GM18498 (cell line): ENCODE results near the gene MVD.

ENCODE experiments used
- ATAC-seq: cut with Tn5 transposase; IDR thresholded peaks from one replicate; pipeline ENCODE4 v1.9.1; 2021; ENCODE audit warnings: mild to moderate bottlenecking, moderate library complexity; ENCODE audit not compliant: unreplicated experiment

Gene MVD

GRCh38 chr16:88697116-88697830 is 34.4 kb upstream of the MVD start:
- ATAC-seq, result no peak

GRCh38 chr16:88696441-88696840 is 33.5 kb upstream of the MVD start:
- ATAC-seq, result no peak

- no peak for ATAC-seq
These were observed 32.9 kb upstream of the MVD start for GRCh38 chr16:88695753-88696152.

GRCh38 chr16:88695218-88695617 is 32.3 kb upstream of the MVD start:
- no peak for ATAC-seq

- ATAC-seq, result no peak
These were observed 31.6 kb upstream of the MVD start for GRCh38 chr16:88694221-88695087.

GRCh38 chr16:88693420-88694177 is 30.7 kb upstream of the MVD start:
- no peak for ATAC-seq

- no peak for ATAC-seq
These were observed 30.0 kb upstream of the MVD start for GRCh38 chr16:88692861-88693260.

- no peak for ATAC-seq
These were observed 29.2 kb upstream of the MVD start for GRCh38 chr16:88691924-88692560.

- ATAC-seq, result no peak
These were observed 28.4 kb upstream of the MVD start for GRCh38 chr16:88691129-88691813.

- no peak for ATAC-seq
These were observed 27.6 kb upstream of the MVD start for GRCh38 chr16:88690341-88691128.

- no peak for ATAC-seq
These were observed 25.3 kb upstream of the MVD start for GRCh38 chr16:88688013-88688778.

GRCh38 chr16:88687676-88688012 is 24.8 kb upstream of the MVD start:
- no peak for ATAC-seq

GRCh38 chr16:88687254-88687576 is 24.3 kb upstream of the MVD start:
- no peak for ATAC-seq

GRCh38 chr16:88686439-88687253 is 23.8 kb upstream of the MVD start, which contains the start of gene SNAI3:
Gene SNAI3, minus strand, starts transcription at chr16:88686507. Its CDS starts 101 bp downstream, at chr16:88686406.
- peak; percentile 78 for ATAC-seq

GRCh38 chr16:88686062-88686438 is 23.2 kb upstream of the MVD start:
- ATAC-seq, result peak; percentile 11

- ATAC-seq, result no peak
These were observed 22.5 kb upstream of the MVD start for GRCh38 chr16:88685156-88686061.

- ATAC-seq, result no peak
These were observed 21.8 kb upstream of the MVD start for GRCh38 chr16:88684569-88685155.
